GM21367 (cell line): ENCODE measurements around the gene VEGFC.

Experiments
- ATAC-seq: cut with Tn5 transposase; IDR thresholded peaks from one replicate; pipeline ENCODE4 v1.9.1; 2021; ENCODE audit not compliant: unreplicated experiment

The VEGFC gene

GRCh38 chr4:176792326-176793059 lies at the start of gene VEGFC:
Gene VEGFC (minus strand): TSS chr4:176792922. CDS start chr4:176792311, 611 bp downstream.
- ATAC-seq = peak; percentile 87

- no peak for ATAC-seq
Observed at GRCh38 chr4:176841711-176842112, 49.0 kb upstream of the VEGFC start.

GRCh38 chr4:176840166-176840565 lies 47.4 kb upstream of the VEGFC start:
- no peak for ATAC-seq

GRCh38 chr4:176839656-176840055 lies 46.9 kb upstream of the VEGFC start:
- ATAC-seq = no peak

GRCh38 chr4:176838601-176839433 lies 46.1 kb upstream of the VEGFC start:
- no peak for ATAC-seq

GRCh38 chr4:176837169-176837895 lies 44.6 kb upstream of the VEGFC start:
- no peak for ATAC-seq

GRCh38 chr4:176834531-176834930 lies 41.8 kb upstream of the VEGFC start:
- no peak for ATAC-seq

GRCh38 chr4:176833400-176834175 lies 40.9 kb upstream of the VEGFC start:
- no peak for ATAC-seq

GRCh38 chr4:176830971-176831370 lies 38.2 kb upstream of the VEGFC start:
- ATAC-seq = no peak

GRCh38 chr4:176825586-176825985 lies 32.9 kb upstream of the VEGFC start:
- ATAC-seq = no peak

- no peak for ATAC-seq
Observed at GRCh38 chr4:176824645-176825366, 32.1 kb upstream of the VEGFC start.

- ATAC-seq = no peak
Observed at GRCh38 chr4:176818531-176818930, 25.8 kb upstream of the VEGFC start.

GRCh38 chr4:176817204-176817603 lies 24.5 kb upstream of the VEGFC start:
- no peak for ATAC-seq

GRCh38 chr4:176814770-176815169 lies 22.0 kb upstream of the VEGFC start:
- ATAC-seq = no peak

GRCh38 chr4:176810481-176811249 lies 17.9 kb upstream of the VEGFC start:
- no peak for ATAC-seq

GRCh38 chr4:176806778-176807375 lies 14.2 kb upstream of the VEGFC start:
- no peak for ATAC-seq

- no peak for ATAC-seq
Observed at GRCh38 chr4:176805155-176805554, 12.4 kb upstream of the VEGFC start.

- no peak for ATAC-seq
Observed at GRCh38 chr4:176800891-176801534, 8.3 kb upstream of the VEGFC start.
